ENCODE data around the gene CSN3.

CSN3 gene

GRCh38 chr4:70239884-70240591 is 2.4 kb upstream of the CSN3 start:
- no peak for DNase-seq
- Mint-ChIP-seq H3K36me3 (ENCODE audit: insufficient read depth) (no peaks in the 10 kb centered on the region), H3K4me1 (ENCODE audit: low read depth in 2 of 2) (no peaks in the 10 kb centered on the region), H3K9me3 (peaks cover 0 to 4% of the 10 kb centered on the region in 2 donors), H3K27ac (no peak overlapping the region), H3K4me3 (no peak overlapping the region), H3K27me3 (no peaks in the 10 kb centered on the region)
- ATAC-seq (replicated peaks) = no peak

GRCh38 chr4:70243091-70243490 is 694 bp downstream of the CSN3 start:
- Mint-ChIP-seq H3K27me3 (no peaks in the 10 kb centered on the region), H3K9me3 (peaks cover 0 to 4% of the 10 kb centered on the region in 2 donors), H3K4me3 (no peak overlapping the region), H3K4me1 (ENCODE audit: low read depth in 2 of 2) (no peaks in the 10 kb centered on the region), H3K27ac (no peak overlapping the region), H3K36me3 (ENCODE audit: insufficient read depth) (no peaks in the 10 kb centered on the region)
- no peak for DNase-seq
- no peak for ATAC-seq (replicated peaks)

GRCh38 chr4:70251250-70251944 is 9.0 kb downstream of the CSN3 start:
- H3K4me1 Mint-ChIP-seq (ENCODE audit: low read depth in 2 of 2) = no peaks in the 10 kb centered on the region
- no peaks in the 10 kb centered on the region for H3K27me3 Mint-ChIP-seq
- H3K36me3 Mint-ChIP-seq (ENCODE audit: insufficient read depth) = no peaks in the 10 kb centered on the region
- no peak for ATAC-seq (replicated peaks)
- peaks cover 4 to 6% of the 10 kb centered on the region in 2 donors for H3K9me3 Mint-ChIP-seq
- no peak for DNase-seq
- H3K27ac Mint-ChIP-seq = no peak overlapping the region
- H3K4me3 Mint-ChIP-seq = no peak overlapping the region

- no peak overlapping the region for H3K27ac Mint-ChIP-seq
- no peak overlapping the region for H3K4me3 Mint-ChIP-seq
- no peaks in the 10 kb centered on the region for H3K27me3 Mint-ChIP-seq
- DNase-seq (no peak), ATAC-seq (replicated peaks) (no peak)
- peaks cover 4 to 6% of the 10 kb centered on the region in 2 donors for H3K9me3 Mint-ChIP-seq
- H3K4me1 Mint-ChIP-seq (ENCODE audit: low read depth in 2 of 2) = no peaks in the 10 kb centered on the region
- no peaks in the 10 kb centered on the region for H3K36me3 Mint-ChIP-seq (ENCODE audit: insufficient read depth)
Measured at GRCh38 chr4:70251945-70252277, 9.5 kb downstream of the CSN3 start.

- Mint-ChIP-seq H3K36me3 (ENCODE audit: insufficient read depth) (no peaks in the 10 kb centered on the region), H3K27me3 (no peaks in the 10 kb centered on the region), H3K27ac (no peak overlapping the region), H3K4me3 (no peak overlapping the region), H3K4me1 (ENCODE audit: low read depth in 2 of 2) (no peaks in the 10 kb centered on the region), H3K9me3 (peaks cover 8 to 9% of the 10 kb centered on the region in 2 donors)
- DNase-seq = no peak
- no peak for ATAC-seq (replicated peaks)
Measured at GRCh38 chr4:70269674-70270073, 27.3 kb downstream of the CSN3 start.

- H3K4me3 Mint-ChIP-seq = no peak overlapping the region
- no peak overlapping the region for H3K27ac Mint-ChIP-seq
- H3K4me1 Mint-ChIP-seq (ENCODE audit: low read depth in 2 of 2) = no peaks in the 10 kb centered on the region
- no peaks in the 10 kb centered on the region for H3K36me3 Mint-ChIP-seq (ENCODE audit: insufficient read depth)
- ATAC-seq (replicated peaks) = no peak
- H3K9me3 Mint-ChIP-seq = peaks cover 5 to 9% of the 10 kb centered on the region in 2 donors
- H3K27me3 Mint-ChIP-seq = no peaks in the 10 kb centered on the region
- DNase-seq = no peak
Measured at GRCh38 chr4:70277121-70277520, 34.7 kb downstream of the CSN3 start.

GRCh38 chr4:70280567-70280966 is 38.2 kb downstream of the CSN3 start:
- no peak for DNase-seq
- Mint-ChIP-seq H3K4me1 (ENCODE audit: low read depth in 2 of 2) (no peaks in the 10 kb centered on the region), H3K36me3 (ENCODE audit: insufficient read depth) (no peaks in the 10 kb centered on the region), H3K4me3 (peak overlapping the region in 1 of 2 donors; percentile 10), H3K27ac (no peak overlapping the region), H3K9me3 (peaks cover 2 to 8% of the 10 kb centered on the region in 2 donors), H3K27me3 (no peaks in the 10 kb centered on the region)
- ATAC-seq (replicated peaks) = no peak

GRCh38 chr4:70288651-70289050 is 46.3 kb downstream of the CSN3 start:
- ATAC-seq (replicated peaks) = no peak

GRCh38 chr4:70291341-70291740 is 48.9 kb downstream of the CSN3 start:
- Mint-ChIP-seq H3K4me1 (ENCODE audit: low read depth in 2 of 2) (no peaks in the 10 kb centered on the region), H3K36me3 (ENCODE audit: insufficient read depth) (no peaks in the 10 kb centered on the region), H3K27me3 (no peaks in the 10 kb centered on the region), H3K9me3 (peaks cover 2 to 14% of the 10 kb centered on the region in 2 donors), H3K27ac (no peak overlapping the region), H3K4me3 (no peak overlapping the region)
- DNase-seq (no peak), ATAC-seq (replicated peaks) (no peak)

More at GRCh38 chr4:70288651-70289050, 46.3 kb downstream of the CSN3 start:
- Mint-ChIP-seq H3K4me1 (ENCODE audit: low read depth in 2 of 2) (no peaks in the 10 kb centered on the region), H3K27ac (no peak overlapping the region), H3K4me3 (no peak overlapping the region), H3K9me3 (peaks cover 7 to 18% of the 10 kb centered on the region in 2 donors), H3K27me3 (no peaks in the 10 kb centered on the region), H3K36me3 (ENCODE audit: insufficient read depth) (no peaks in the 10 kb centered on the region)
- no peak for DNase-seq

GRCh38 chr4:70297576-70297975 is 55.2 kb downstream of the CSN3 start:
- Mint-ChIP-seq H3K4me3 (no peak overlapping the region), H3K36me3 (ENCODE audit: insufficient read depth) (no peaks in the 10 kb centered on the region), H3K27ac (no peak overlapping the region), H3K9me3 (peaks cover 9 to 12% of the 10 kb centered on the region in 2 donors), H3K4me1 (ENCODE audit: low read depth in 2 of 2) (no peaks in the 10 kb centered on the region), H3K27me3 (no peaks in the 10 kb centered on the region)
- DNase-seq = no peak
- no peak for ATAC-seq (replicated peaks)

- DNase-seq (no peak), ATAC-seq (replicated peaks) (no peak)
- H3K36me3 Mint-ChIP-seq (ENCODE audit: insufficient read depth) = no peaks in the 10 kb centered on the region
- peaks cover 9 to 12% of the 10 kb centered on the region in 2 donors for H3K9me3 Mint-ChIP-seq
- no peaks in the 10 kb centered on the region for H3K4me1 Mint-ChIP-seq (ENCODE audit: low read depth in 2 of 2)
- no peaks in the 10 kb centered on the region for H3K27me3 Mint-ChIP-seq
- H3K27ac Mint-ChIP-seq = no peak overlapping the region
- H3K4me3 Mint-ChIP-seq = no peak overlapping the region
Measured at GRCh38 chr4:70298051-70298450, 55.7 kb downstream of the CSN3 start.

- Mint-ChIP-seq H3K27ac (no peak overlapping the region), H3K36me3 (ENCODE audit: insufficient read depth) (no peaks in the 10 kb centered on the region), H3K4me1 (ENCODE audit: low read depth in 2 of 2) (no peaks in the 10 kb centered on the region), H3K27me3 (no peaks in the 10 kb centered on the region), H3K4me3 (no peak overlapping the region), H3K9me3 (peaks cover 6 to 8% of the 10 kb centered on the region in 2 donors)
- ATAC-seq (replicated peaks) (no peak), DNase-seq (no peak)
Measured at GRCh38 chr4:70299643-70300042, 57.2 kb downstream of the CSN3 start.

GRCh38 chr4:70300215-70300614 is 57.8 kb downstream of the CSN3 start:
- ATAC-seq (replicated peaks) (no peak), DNase-seq (no peak)
- Mint-ChIP-seq H3K36me3 (ENCODE audit: insufficient read depth) (no peaks in the 10 kb centered on the region), H3K27me3 (no peaks in the 10 kb centered on the region), H3K27ac (no peak overlapping the region), H3K4me1 (ENCODE audit: low read depth in 2 of 2) (no peaks in the 10 kb centered on the region), H3K9me3 (peaks cover under 1 to 8% of the 10 kb centered on the region in 2 donors), H3K4me3 (no peak overlapping the region)

Measured in effector memory CD8-positive, alpha-beta T cell (primary cell).